ENCODE measurements around the gene AARSD1.

AARSD1 gene

GRCh38 chr17:42913981-42914617 is 50.2 kb downstream of the AARSD1 start:
- Histone ChIP-seq H3K27ac (ENCODE audit: low read depth, low read length) (no peak overlapping the region), H3F3A (ENCODE audit: insufficient read depth) (no peaks in the 10 kb centered on the region), H2AFZ (ENCODE audit: low read depth, low read length, severe bottlenecking) (no peak overlapping the region), H3K4me2 (ENCODE audit: low read depth, low read length, poor library complexity, severe bottlenecking) (no peak overlapping the region), H3K9ac (ENCODE audit: low read length) (no peak overlapping the region), H3K9me3 (ENCODE audit: insufficient read depth, low read length) (no peaks in the 10 kb centered on the region), H3K4me3 (ENCODE audit: insufficient read depth, low read length, poor library complexity, severe bottlenecking) (no peak overlapping the region), H4K20me1 (ENCODE audit: low read depth, low read length) (no peaks in the 10 kb centered on the region), H3K9me2 (replicated peaks; ENCODE audit: insufficient read depth, low read length) (no peaks in the 10 kb centered on the region), H3K27me3 (ENCODE audit: low read length) (no peaks in the 10 kb centered on the region), H3K79me2 (ENCODE audit: insufficient read depth, low read length) (no peaks in the 10 kb centered on the region), H3K36me3 (ENCODE audit: low read length) (no peaks in the 10 kb centered on the region)
- TF ChIP-seq, protein P1, sequence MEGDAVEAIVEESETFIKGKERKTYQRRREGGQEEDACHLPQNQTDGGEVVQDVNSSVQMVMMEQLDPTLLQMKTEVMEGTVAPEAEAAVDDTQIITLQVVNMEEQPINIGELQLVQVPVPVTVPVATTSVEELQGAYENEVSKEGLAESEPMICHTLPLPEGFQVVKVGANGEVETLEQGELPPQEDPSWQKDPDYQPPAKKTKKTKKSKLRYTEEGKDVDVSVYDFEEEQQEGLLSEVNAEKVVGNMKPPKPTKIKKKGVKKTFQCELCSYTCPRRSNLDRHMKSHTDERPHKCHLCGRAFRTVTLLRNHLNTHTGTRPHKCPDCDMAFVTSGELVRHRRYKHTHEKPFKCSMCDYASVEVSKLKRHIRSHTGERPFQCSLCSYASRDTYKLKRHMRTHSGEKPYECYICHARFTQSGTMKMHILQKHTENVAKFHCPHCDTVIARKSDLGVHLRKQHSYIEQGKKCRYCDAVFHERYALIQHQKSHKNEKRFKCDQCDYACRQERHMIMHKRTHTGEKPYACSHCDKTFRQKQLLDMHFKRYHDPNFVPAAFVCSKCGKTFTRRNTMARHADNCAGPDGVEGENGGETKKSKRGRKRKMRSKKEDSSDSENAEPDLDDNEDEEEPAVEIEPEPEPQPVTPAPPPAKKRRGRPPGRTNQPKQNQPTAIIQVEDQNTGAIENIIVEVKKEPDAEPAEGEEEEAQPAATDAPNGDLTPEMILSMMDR (IDR thresholded peaks at IDR 0.05; ENCODE audit: insufficient read depth, low read length, poor library complexity, severe bottlenecking) = no peak
- no peak for TF ChIP-seq EZH2phosphoT487 (conservative IDR thresholded peaks at IDR 0.05; ENCODE audit: low read length)

DNA sequence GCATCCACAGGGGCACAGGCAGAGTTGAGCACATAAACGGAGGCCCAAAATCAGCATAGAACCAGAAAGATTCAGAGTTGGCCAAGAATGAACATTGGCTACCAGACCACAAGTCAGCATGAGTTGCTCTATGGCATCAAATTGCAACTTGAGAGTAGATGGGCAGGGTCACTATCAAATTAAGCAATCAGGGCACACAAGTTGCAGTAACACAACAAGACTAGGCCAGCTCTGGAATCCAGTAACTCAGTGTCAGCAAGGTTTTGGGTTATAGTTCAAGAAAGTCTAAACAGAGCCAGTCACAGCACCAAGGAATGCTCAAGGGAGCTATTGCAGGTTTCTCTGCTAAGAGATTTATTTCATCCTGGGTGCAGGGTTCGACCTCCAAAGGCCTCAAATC is 50.7 kb downstream of the AARSD1 start:
- no peak overlapping the region for H3K27ac ChIP-seq (ENCODE audit: low read depth, low read length)
- H3F3A ChIP-seq (ENCODE audit: insufficient read depth) = no peaks in the 10 kb centered on the region
- H4K20me1 ChIP-seq (ENCODE audit: low read depth, low read length) = no peaks in the 10 kb centered on the region
- no peaks in the 10 kb centered on the region for H3K27me3 ChIP-seq (ENCODE audit: low read length)
- no peak overlapping the region for H3K9ac ChIP-seq (ENCODE audit: low read length)
- H3K9me2 ChIP-seq (replicated peaks; ENCODE audit: insufficient read depth, low read length) = no peaks in the 10 kb centered on the region
- H3K4me2 ChIP-seq (ENCODE audit: low read depth, low read length, poor library complexity, severe bottlenecking) = no peak overlapping the region
- H3K79me2 ChIP-seq (ENCODE audit: insufficient read depth, low read length) = no peaks in the 10 kb centered on the region
- no peaks in the 10 kb centered on the region for H3K9me3 ChIP-seq (ENCODE audit: insufficient read depth, low read length)
- H3K36me3 ChIP-seq (ENCODE audit: low read length) = no peaks in the 10 kb centered on the region
- H3K4me3 ChIP-seq (ENCODE audit: insufficient read depth, low read length, poor library complexity, severe bottlenecking) = no peak overlapping the region
- TF ChIP-seq, protein P1 (IDR thresholded peaks at IDR 0.05; ENCODE audit: insufficient read depth, low read length, poor library complexity, severe bottlenecking) = no peak
- TF ChIP-seq EZH2phosphoT487 (conservative IDR thresholded peaks at IDR 0.05; ENCODE audit: low read length) = no peak
- no peak overlapping the region for H2AFZ ChIP-seq (ENCODE audit: low read depth, low read length, severe bottlenecking)

DNA sequence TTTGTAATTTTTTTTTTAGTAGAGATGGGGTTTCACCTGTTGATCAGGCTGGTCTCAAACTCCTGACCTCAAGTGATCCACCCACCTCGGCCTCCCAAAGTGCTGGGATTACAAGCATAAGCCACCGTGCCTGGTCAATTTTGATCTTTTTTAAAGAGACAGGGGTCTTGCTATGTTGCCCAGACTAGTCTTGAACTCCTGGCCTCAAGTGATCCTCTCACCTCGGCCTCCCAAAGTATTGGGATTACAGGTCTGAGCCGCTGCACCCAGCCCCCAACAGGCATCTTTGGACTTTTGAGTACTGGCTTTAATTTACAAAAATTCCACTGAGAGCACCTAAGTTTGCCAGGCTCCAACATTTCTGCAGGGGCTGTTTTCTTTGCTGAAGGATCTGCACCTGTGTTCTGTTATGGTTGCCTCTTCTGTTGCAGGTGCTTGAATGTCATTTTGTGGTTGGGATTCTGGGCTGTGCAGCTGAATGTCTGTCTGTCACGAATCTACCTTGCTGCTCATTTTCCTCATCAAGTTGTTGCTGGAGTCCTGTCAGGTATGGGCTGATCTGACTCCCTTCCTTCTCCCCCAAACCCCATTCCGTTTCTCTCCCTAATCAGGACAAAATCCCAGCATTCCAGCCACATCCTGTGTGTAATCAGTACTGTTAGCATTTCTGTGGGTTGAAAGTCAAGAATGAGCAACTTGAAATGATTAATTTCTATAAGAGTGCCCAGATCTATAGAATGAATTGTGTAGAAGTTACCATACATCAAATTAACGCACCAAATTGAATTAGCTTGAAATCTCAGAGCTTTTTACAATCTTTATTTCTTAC is 55.2 kb downstream of the AARSD1 start:
- H4K20me1 ChIP-seq (ENCODE audit: low read depth, low read length) = no peaks in the 10 kb centered on the region
- no peaks in the 10 kb centered on the region for H3F3A ChIP-seq (ENCODE audit: insufficient read depth)
- H3K4me3 ChIP-seq (ENCODE audit: insufficient read depth, low read length, poor library complexity, severe bottlenecking) = no peak overlapping the region
- no peaks in the 10 kb centered on the region for H3K36me3 ChIP-seq (ENCODE audit: low read length)
- H3K79me2 ChIP-seq (ENCODE audit: insufficient read depth, low read length) = no peaks in the 10 kb centered on the region
- no peak overlapping the region for H2AFZ ChIP-seq (ENCODE audit: low read depth, low read length, severe bottlenecking)
- no peaks in the 10 kb centered on the region for H3K27me3 ChIP-seq (ENCODE audit: low read length)
- H3K9me2 ChIP-seq (replicated peaks; ENCODE audit: insufficient read depth, low read length) = no peaks in the 10 kb centered on the region
- H3K4me2 ChIP-seq (ENCODE audit: low read depth, low read length, poor library complexity, severe bottlenecking) = no peak overlapping the region
- H3K27ac ChIP-seq (ENCODE audit: low read depth, low read length) = no peak overlapping the region
- H3K9ac ChIP-seq (ENCODE audit: low read length) = no peak overlapping the region
- TF ChIP-seq, protein P1 (IDR thresholded peaks at IDR 0.05; ENCODE audit: insufficient read depth, low read length, poor library complexity, severe bottlenecking) = no peak
- no peak for TF ChIP-seq EZH2phosphoT487 (conservative IDR thresholded peaks at IDR 0.05; ENCODE audit: low read length)
- no peaks in the 10 kb centered on the region for H3K9me3 ChIP-seq (ENCODE audit: insufficient read depth, low read length)
